ENCODE results near the gene MAIP1. TPM values are rescaled to one million over a fixed set of nuclear protein-coding genes. Genes with fewer than 3 reads are reported as not detected.

Gene MAIP1
- total and polyA plus RNA-seq, 9 of the 15 experiments (the other 6 are each of a cell fraction or from before 2014, with no cell fraction given) = 3.6 to 30.0 (median 24.5) TPM

DNA sequence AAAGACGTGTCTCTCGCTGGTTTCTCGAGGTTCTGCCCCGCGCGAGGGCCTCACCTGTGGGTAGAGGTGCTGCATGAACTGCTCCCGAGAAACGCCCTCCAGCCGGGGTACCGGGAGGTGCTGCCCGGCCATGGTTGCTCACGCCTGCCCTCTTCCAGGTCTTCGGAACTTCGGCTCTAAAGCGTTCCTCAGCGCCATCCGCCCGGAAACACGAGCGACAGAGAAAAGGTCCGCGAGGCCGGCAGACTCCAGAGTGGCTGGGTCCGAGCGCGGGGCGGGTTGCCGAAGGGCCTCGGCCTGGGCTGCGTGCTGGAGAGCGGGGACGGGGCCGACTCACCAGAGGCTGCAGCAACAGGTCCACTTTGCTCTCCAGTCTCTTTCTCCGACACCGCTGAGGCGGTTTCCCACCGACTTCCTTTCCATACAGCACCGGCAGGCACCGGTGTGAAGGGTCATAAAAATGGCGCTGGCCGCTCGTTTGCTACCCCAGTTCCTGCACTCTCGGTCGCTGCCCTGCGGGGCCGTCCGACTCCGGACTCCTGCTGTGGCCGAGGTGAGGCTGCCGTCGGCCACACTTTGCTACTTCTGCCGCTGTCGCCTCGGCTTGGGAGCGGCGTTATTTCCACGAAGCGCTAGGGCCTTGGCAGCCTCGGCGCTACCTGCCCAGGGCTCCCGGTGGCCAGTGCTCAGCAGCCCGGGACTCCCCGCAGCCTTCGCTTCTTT lies at the start of gene MAIP1, which contains the start of gene TYW5 (continued):
- TF ChIP-seq, protein P1, sequence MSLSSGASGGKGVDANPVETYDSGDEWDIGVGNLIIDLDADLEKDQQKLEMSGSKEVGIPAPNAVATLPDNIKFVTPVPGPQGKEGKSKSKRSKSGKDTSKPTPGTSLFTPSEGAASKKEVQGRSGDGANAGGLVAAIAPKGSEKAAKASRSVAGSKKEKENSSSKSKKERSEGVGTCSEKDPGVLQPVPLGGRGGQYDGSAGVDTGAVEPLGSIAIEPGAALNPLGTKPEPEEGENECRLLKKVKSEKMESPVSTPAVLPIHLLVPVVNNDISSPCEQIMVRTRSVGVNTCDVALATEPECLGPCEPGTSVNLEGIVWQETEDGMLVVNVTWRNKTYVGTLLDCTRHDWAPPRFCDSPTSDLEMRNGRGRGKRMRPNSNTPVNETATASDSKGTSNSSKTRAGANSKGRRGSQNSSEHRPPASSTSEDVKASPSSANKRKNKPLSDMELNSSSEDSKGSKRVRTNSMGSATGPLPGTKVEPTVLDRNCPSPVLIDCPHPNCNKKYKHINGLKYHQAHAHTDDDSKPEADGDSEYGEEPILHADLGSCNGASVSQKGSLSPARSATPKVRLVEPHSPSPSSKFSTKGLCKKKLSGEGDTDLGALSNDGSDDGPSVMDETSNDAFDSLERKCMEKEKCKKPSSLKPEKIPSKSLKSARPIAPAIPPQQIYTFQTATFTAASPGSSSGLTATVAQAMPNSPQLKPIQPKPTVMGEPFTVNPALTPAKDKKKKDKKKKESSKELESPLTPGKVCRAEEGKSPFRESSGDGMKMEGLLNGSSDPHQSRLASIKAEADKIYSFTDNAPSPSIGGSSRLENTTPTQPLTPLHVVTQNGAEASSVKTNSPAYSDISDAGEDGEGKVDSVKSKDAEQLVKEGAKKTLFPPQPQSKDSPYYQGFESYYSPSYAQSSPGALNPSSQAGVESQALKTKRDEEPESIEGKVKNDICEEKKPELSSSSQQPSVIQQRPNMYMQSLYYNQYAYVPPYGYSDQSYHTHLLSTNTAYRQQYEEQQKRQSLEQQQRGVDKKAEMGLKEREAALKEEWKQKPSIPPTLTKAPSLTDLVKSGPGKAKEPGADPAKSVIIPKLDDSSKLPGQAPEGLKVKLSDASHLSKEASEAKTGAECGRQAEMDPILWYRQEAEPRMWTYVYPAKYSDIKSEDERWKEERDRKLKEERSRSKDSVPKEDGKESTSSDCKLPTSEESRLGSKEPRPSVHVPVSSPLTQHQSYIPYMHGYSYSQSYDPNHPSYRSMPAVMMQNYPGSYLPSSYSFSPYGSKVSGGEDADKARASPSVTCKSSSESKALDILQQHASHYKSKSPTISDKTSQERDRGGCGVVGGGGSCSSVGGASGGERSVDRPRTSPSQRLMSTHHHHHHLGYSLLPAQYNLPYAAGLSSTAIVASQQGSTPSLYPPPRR (CRISPR knock-in tag; IDR thresholded peaks at IDR 0.05; ENCODE audit: borderline replicate concordance) = no peak
- TF ChIP-seq, protein P2, sequence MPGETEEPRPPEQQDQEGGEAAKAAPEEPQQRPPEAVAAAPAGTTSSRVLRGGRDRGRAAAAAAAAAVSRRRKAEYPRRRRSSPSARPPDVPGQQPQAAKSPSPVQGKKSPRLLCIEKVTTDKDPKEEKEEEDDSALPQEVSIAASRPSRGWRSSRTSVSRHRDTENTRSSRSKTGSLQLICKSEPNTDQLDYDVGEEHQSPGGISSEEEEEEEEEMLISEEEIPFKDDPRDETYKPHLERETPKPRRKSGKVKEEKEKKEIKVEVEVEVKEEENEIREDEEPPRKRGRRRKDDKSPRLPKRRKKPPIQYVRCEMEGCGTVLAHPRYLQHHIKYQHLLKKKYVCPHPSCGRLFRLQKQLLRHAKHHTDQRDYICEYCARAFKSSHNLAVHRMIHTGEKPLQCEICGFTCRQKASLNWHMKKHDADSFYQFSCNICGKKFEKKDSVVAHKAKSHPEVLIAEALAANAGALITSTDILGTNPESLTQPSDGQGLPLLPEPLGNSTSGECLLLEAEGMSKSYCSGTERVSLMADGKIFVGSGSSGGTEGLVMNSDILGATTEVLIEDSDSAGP (CRISPR knock-in tag; IDR thresholded peaks at IDR 0.05) = no peak
- TF ChIP-seq NFYB (IDR thresholded peaks at IDR 0.05; ENCODE audit: extremely low read depth, insufficient read length) (no peak), MAFG (tag; conservative IDR thresholded peaks at IDR 0.05) (no peak), POLR3A (IDR thresholded peaks at IDR 0.05; ENCODE audit: borderline replicate concordance, extremely low read depth, insufficient read depth, insufficient read length) (no peak), SIRT6 (IDR thresholded peaks at IDR 0.05; ENCODE audit: low read depth, low read length) (no peak), ZNF23 (CRISPR knock-in tag; IDR thresholded peaks at IDR 0.05) (no peak), STAT5A (IDR thresholded peaks at IDR 0.05; ENCODE audit: borderline replicate concordance, low read length) (no peak; the same call in 1 of the 2 replicates), THRAP3 (IDR thresholded peaks at IDR 0.05; ENCODE audit: borderline replicate concordance) (no peak), ZNF717 (CRISPR knock-in tag; IDR thresholded peaks at IDR 0.05) (no peak), BDP1 (IDR thresholded peaks at IDR 0.05; ENCODE audit: insufficient read depth, insufficient read length) (no peak), ZSCAN29 (IDR thresholded peaks at IDR 0.05) (0 out of 2 replicates have a peak, but pooled peaks have one; percentile 26), TRIM28 (IDR thresholded peaks at IDR 0.05) (peak; percentile 46; the same call in 1 of the 2 replicates)
- TF ChIP-seq, protein P3, sequence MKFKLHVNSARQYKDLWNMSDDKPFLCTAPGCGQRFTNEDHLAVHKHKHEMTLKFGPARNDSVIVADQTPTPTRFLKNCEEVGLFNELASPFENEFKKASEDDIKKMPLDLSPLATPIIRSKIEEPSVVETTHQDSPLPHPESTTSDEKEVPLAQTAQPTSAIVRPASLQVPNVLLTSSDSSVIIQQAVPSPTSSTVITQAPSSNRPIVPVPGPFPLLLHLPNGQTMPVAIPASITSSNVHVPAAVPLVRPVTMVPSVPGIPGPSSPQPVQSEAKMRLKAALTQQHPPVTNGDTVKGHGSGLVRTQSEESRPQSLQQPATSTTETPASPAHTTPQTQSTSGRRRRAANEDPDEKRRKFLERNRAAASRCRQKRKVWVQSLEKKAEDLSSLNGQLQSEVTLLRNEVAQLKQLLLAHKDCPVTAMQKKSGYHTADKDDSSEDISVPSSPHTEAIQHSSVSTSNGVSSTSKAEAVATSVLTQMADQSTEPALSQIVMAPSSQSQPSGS (CRISPR knock-in tag; IDR thresholded peaks at IDR 0.05) = 0 out of 2 replicates have a peak, but pooled peaks have one; percentile 28
- TF ChIP-seq, protein P4, sequence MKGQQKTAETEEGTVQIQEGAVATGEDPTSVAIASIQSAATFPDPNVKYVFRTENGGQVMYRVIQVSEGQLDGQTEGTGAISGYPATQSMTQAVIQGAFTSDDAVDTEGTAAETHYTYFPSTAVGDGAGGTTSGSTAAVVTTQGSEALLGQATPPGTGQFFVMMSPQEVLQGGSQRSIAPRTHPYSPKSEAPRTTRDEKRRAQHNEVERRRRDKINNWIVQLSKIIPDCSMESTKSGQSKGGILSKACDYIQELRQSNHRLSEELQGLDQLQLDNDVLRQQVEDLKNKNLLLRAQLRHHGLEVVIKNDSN (CRISPR knock-in tag; IDR thresholded peaks at IDR 0.05) = no peak
- TF ChIP-seq, protein P5, sequence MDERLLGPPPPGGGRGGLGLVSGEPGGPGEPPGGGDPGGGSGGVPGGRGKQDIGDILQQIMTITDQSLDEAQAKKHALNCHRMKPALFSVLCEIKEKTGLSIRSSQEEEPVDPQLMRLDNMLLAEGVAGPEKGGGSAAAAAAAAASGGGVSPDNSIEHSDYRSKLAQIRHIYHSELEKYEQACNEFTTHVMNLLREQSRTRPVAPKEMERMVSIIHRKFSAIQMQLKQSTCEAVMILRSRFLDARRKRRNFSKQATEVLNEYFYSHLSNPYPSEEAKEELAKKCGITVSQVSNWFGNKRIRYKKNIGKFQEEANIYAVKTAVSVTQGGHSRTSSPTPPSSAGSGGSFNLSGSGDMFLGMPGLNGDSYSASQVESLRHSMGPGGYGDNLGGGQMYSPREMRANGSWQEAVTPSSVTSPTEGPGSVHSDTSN (CRISPR knock-in tag; IDR thresholded peaks at IDR 0.05; ENCODE audit: low read depth) = no peak
- TF ChIP-seq, protein P5 (tag; conservative IDR thresholded peaks at IDR 0.05; ENCODE audit: low read depth) = no peak

All from K562 (cell line).